ENCODE results near the gene STAT1.
"Not testable (repeated sequence)": the region's sequence is repeated elsewhere in the genome, so short reads cannot be mapped to it uniquely, and the experiment has no call there.

The STAT1 gene

GRCh38 chr2:190979906-190980629 lies 33.9 kb downstream of the STAT1 start:
- no peak for DNase-seq

GRCh38 chr2:190978389-190979053 lies 35.5 kb downstream of the STAT1 start:
- DNase-seq: no peak

- DNase-seq: no peak
These were observed 36.5 kb downstream of the STAT1 start for GRCh38 chr2:190977505-190977904.

DNA sequence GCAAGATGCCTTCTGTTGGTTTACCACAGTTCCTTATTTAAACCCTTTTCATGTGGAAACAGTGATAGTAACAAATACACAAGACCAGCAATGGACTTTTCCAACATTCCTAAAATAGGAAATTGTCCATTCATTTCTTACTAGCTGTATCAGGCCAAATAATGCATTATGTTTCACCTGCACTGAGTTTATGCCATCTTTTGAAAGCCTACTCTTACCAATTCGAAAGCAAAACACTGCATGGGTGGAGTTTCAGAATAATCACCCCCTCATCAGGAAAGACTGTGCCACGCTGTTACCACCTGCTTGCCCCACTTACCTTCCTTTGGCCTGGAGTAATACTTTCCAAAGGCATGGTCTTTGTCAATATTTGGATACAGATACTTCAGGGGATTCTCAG lies 37.5 kb downstream of the STAT1 start:
- DNase-seq: no peak

DNA sequence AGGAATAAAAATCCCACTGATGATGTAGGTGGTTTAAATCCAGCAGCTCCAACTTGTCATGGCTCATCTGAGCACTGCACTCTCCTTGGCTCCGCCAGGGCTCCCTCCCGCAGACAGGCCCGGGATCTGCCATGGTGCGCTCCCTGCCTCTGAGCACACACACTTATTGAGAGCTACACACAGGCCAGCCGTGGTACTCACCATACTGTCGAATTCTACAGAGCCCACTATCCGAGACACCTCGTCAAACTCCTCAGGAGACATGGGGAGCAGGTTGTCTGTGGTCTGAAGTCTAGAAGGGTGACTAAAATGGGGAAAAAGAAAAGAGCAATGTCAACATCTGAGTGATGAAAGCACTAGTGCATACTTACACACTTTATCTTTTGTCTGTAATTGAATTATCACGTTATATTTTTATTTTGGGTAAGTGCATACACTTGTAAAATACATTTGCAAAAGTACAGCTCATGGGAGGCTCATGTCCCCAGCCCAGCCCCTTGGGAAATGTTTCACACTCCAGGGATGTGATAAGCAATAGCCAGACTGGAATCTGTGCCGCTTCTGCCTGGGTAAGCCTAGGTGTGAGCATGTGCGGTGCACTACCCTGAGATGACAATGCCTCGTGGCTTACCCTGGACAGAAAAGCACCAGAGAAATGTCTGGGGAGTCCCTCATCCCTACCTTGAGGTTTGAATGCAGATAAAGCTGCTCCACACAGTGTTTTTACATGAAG lies 39.2 kb downstream of the STAT1 start:
- no peak for DNase-seq

DNA sequence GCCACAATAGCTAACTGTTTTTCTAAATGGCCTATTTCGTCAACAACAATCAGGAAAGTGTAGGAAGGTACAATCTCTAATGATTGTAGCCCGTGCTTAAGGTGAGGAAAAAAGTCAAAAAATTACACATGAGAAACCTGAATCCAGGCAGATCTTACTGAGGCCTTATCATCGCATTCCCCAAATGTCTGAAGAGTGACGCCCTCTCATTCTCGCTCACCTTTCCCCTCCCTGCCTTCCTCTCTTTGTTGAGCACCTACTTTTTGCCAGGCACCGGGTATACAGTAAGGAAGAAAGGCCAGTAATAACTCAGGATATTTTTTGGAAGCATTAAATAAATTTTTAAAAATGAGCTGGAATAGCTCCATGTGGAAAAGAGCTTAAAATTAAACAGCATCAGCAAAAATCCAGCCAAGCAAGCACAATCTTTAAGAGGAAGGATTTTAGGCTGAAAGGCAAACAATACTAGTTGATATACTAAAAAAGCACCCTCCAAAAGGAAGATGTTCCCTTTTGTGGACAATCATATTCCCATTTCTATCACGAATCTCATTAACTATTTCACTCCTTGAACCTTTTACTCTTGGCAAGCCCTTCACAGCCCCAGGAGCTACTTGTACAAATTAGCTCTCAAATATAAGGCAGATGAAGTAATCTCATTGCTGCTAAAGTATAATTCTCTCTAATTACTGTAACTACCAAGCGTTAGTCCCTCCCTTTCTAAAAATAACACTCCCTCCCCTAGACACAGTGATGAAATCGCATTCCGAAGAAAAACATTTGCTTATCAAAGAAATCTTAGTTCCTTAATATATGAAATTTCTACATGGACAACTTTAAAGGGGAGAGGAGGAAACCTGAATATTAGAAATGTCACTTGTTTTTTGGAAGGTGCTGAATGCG lies 40.0 kb downstream of the STAT1 start:
- no peak for DNase-seq

DNA sequence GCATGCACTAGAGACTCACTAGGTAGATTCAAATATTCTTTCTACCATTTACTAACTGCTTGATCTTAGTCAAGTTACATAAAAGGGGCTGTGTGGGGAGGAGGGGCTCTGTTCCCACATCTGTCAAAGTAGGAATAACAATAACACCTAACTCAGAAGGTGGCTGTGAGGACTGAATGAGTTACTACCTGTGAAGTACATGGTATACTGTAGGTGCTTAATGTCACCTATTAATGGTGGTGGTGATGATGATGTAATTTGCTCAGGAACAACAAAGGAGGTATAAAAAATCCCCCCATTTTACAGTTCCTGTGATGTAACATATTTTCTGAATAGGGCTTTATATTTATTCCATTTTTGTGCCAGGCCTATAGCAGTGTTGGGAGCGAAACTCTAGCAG lies 40.7 kb downstream of the STAT1 start:
- no peak for DNase-seq

DNA sequence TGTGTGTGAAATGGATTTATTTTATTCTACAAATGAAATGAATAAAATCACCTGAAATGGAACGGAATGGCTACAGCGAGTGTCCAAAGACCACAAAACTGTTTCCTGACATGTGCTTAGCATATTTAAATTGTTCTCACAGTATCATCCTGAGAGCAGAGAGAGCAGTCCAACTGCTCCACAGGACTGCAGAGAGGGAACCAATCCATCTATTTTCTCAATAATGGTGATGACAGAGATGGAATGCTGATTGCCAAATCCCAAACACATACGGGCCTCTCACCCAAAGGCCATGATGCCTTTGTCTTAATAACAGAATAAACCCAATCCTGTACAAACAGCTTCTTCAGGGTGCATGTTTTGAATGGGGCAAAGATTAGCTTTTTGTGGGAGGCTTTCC lies 41.1 kb downstream of the STAT1 start:
- DNase-seq: no peak

GRCh38 chr2:190972213-190972612 lies 41.8 kb downstream of the STAT1 start:
- DNase-seq: no peak

DNA sequence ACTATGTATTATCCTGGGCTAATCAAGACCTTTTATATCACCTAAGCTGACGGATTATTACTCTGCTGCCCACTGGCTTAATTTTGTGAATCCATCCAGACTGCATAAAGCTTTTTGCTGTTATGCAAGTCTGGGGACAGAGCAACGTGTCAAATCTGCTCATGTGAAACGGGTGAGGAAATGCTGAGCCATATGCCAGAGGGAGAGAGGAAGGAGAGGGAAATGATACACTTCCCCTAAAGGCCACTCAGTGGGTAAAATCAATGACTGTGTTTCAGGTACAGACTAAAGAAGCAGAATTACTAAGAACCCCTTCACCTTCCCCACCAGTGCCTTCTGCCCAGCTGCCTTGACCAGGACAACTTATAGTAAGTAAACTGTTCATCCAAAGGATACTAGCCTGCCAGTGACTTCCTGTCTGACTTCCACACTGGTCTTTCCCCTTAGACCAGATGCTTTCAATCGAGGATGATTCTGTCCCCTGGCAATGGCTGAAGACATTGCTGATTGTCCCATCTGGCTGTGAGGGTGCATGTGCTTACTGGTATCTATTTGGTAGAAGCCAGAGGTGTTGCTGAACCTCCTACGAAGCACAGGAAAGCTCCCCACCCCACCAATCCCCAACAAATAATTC lies 43.0 kb downstream of the STAT1 start:
- DNase-seq: no peak

DNA sequence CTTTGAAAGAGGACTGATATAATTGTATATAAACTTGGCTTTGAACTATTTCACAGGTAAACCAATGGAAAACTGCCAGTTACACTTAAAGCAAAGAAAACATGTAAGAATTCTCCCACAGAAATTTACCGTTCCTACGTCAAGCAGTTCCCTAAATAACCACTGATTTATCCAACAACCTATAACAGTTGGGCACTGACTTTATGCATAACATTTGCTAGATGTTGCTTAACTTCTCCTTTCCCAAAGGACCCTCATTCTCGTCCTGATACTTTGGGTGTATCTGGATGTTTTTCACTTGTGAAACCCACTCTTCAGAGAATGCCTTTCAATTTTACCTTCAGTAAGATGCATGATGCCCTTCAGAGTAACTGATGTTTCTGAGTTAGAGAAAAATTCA lies 43.8 kb downstream of the STAT1 start:
- DNase-seq: no peak

DNA sequence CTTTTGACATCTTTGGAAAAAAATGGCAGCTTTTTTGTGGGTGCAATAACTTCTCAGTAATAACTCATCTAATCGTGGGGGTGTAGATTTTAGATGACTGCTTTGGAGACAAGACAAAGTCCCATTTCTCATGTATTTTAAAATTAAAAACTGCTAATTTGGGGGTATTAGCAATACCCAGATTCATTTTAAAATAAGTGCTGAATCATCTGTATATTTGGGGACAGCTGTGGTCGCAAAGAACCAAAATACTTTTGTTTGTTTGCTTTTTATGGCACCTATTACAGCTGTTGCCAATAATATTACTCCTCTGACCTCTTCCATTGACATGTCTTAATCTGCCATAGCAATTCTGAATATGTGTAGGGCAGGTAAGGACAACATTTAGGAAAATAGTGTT lies 45.4 kb downstream of the STAT1 start:
- no peak for DNase-seq

GRCh38 chr2:190965580-190966222 lies 48.3 kb downstream of the STAT1 start:
- DNase-seq: no peak

DNA sequence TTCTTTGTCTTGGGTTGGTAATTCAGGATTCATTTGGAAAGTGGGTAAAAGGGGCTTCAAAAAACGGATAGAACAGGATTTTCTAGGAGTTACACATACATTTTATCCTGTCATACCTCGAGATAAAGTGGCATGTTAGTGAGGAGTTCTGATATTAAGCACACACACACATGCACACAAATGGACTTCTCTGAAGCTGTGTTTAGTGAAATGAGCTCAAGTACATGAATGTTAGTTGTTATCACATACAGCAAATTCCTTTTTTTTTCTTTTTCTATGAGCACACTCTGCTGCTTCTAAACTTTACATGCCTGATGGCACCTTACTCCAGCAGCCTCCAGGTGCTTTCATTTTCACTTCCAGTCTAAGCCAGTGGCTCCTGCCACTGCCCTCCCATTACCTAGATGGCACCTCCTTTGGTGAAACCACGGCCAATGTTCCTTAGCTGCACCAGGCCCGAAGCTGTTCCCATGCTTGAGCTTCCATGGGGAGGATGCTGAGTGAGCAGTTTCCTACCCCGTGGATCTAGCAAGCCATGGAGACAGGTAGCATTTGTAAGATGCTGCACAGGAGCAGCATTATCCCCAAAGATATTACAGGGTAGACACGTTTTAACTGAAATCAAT lies 49.7 kb downstream of the STAT1 start:
- no peak for DNase-seq

GRCh38 chr2:190963088-190963487 lies 50.9 kb downstream of the STAT1 start:
- DNase-seq: no peak

DNA sequence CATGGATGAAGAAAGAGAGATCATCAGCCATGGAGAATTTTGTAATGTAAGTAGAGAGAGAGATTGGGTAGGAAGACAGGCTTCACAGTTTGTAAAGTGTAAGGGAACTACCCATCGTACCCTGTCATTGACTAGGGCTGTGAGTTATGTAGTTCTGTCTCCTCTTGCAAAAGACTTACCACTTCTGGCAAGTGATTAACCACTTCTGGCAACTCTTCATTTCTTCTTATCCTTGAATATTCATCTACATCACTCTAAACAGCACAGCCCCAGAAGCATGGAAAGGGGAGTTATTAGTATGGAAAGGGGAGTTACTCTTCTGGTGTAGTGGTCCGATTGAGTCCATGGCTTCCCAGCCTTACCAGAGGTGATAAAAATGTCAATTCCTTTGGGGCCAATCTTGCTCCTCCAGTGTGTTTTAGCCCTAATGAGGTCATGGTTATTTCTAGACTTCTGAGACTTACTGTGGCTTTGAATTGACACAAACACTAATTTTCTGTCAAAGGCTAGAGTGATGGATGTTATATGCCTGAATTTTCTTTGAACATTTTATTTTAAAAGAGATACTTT lies 52.0 kb downstream of the STAT1 start:
- no peak for DNase-seq

DNA sequence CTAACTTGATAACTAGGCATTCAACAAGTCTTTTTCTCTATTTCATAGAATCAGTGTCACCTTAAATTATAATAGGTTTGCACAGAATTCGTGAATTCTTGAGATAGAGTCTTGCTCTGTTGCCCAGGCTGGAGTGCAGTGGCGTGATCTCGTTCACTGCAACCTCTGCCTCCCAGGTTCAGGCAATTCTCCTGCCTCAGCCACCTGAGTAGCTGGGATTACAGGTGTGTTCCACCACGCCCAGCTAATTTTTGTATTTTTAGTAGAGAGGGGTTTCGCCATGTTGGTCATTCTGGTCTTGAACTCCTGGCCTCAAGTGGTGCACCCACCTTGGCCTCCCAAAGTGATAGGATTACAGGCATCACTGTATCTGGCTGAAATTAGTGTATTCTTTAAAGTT lies 52.9 kb downstream of the STAT1 start:
- not testable (repeated sequence) for DNase-seq

DNA sequence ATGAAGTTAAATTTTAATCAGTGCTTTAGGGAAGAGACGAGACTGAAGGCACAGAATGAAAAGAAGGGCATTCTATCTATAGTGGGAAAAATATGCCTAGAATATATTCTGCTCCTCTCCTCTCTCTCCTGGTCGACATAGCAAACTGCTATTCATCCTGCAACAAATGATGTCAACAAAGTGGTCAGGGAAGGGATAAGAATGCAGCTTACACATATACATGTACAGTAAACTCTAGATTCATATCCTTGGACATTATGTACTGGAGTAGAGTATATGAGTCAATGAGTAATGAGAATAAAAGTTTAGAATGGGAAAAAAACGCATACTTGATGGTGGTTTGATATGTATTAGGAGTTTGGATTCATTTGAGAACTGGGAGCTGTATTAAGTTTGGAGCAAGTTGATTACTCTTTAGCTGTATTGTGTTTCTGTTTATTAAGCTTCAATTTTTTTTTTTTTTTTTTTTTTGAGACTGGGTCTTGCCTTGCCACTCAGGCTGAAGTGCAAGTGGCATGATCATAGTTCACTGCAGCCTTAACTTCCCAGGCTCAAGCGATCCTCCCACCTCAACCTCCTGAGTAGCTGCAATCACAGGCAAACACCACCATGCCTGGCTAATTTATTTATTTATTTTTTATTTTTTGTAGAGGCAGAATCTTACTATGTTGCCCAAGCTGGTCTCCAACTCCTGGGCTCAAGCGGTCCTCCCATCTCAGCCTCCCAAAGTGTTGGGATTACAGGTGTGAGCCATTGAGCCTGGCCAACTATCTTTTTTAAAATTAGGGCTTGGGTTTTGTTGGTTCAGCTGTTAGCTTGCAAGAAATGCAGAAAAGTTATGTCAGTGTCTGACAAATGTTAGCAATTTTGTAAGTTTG lies 53.8 kb downstream of the STAT1 start:
- DNase-seq: no peak

- no peak for DNase-seq
These were observed 60.7 kb downstream of the STAT1 start for GRCh38 chr2:190953257-190953656.

DNA sequence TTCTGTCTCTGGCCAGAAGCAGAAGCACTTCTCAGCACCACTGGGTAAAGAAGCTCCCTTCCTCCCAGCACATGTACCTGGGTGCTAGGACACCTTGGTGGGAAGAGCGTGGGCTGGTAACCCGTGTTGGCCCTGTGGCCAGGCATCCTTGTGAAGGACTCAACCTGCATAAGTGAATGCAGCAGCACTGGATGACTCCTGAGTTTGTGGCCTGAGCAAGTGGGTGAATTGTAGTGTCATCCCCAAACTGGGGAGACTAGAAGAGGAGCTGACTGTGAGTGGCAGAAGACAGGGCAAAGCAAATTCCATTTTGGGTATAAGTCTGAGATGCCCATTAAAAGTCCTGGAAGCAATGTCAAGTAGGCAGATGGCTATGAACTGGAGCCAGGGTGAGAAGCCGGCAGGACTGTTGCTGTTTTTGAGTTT lies 63.4 kb downstream of the STAT1 start:
- DNase-seq: no peak

All from NCI-H774 (cell line).